Occipital lobe (tissue), 2 donors: ENCODE measurements around the gene EEF1AKMT3. TPM values are rescaled to one million over a fixed set of nuclear protein-coding genes. Genes with fewer than 3 reads are reported as not detected.

ENCODE experiments used
- small RNA-seq: library from RNA; depleted of rRNA; stranded (forward); fragments of <200 nt; gene quantifications from one replicate; pipeline ENCODE3, GENCODE V24; 2014
- total RNA-seq: library from RNA; depleted of rRNA; stranded (reverse); fragments of >200 nt; gene quantifications from one replicate; pipeline ENCODE4 v1.2.3, GENCODE V29; 2014

EEF1AKMT3 gene
- total RNA-seq, 1 donor from 2014 or later = 2.2 TPM

Small RNAs within 50 kb of the gene (small RNA-seq; reads per million reads assigned to genes)
- 9.9 reads per million, percentile 92 among the genes with 10 or more reads in this experiment for gene MIR26A2
- gene RNU6-1083P = not detected

Other genes with a start within 250 kb of the EEF1AKMT3 start
- 2.0 TPM for gene MBD6, start 249.8 kb upstream of the EEF1AKMT3 start, total RNA-seq
- gene DCTN2, start 225.4 kb upstream of the EEF1AKMT3 start, total RNA-seq = 103 TPM
- gene KIF5A, start 222.6 kb upstream of the EEF1AKMT3 start, total RNA-seq = 50.2 TPM
- 13.6 TPM for gene PIP4K2C, start 181.4 kb upstream of the EEF1AKMT3 start, total RNA-seq
- 44.5 TPM for gene DTX3, start 167.8 kb upstream of the EEF1AKMT3 start, total RNA-seq
- gene ARHGEF25, start 161.2 kb upstream of the EEF1AKMT3 start, total RNA-seq = 49.4 TPM
- 45.2 TPM for gene B4GALNT1, start 139.4 kb upstream of the EEF1AKMT3 start, total RNA-seq
- 90.0 TPM for gene OS9, start 78.5 kb upstream of the EEF1AKMT3 start, total RNA-seq
- 25.6 TPM for gene AGAP2, start 33.9 kb upstream of the EEF1AKMT3 start, total RNA-seq
- 41.0 TPM for gene TSPAN31, start 27.6 kb upstream of the EEF1AKMT3 start, total RNA-seq
- gene CDK4, start 20.3 kb upstream of the EEF1AKMT3 start, total RNA-seq = 59.0 TPM
- 15.9 TPM for gene MARCHF9, start 17.5 kb upstream of the EEF1AKMT3 start, total RNA-seq
- gene CYP27B1, start 5.5 kb upstream of the EEF1AKMT3 start, total RNA-seq = not detected
- 0.94 TPM for gene METTL1, start 509 bp upstream of the EEF1AKMT3 start, total RNA-seq
- 27.3 TPM for gene TSFM, start 10.2 kb downstream of the EEF1AKMT3 start, total RNA-seq
- 0.78 TPM for gene AVIL, start 46.1 kb downstream of the EEF1AKMT3 start, total RNA-seq
- 32.4 TPM for gene CTDSP2, start 74.1 kb downstream of the EEF1AKMT3 start, total RNA-seq
- 7.5 TPM for gene ATP23, start 169.0 kb downstream of the EEF1AKMT3 start, total RNA-seq